Activated naive CD8-positive, alpha-beta T cell treated with anti-CD3 and anti-CD28 coated beads, Interleukin-2, amount 50 U/mL, for 24 hours (primary cell): ENCODE measurements around the gene USH1C.
A peak's percentile ranks its signal among the peaks of the same experiment; 100 is the strongest.

ENCODE experiments used
- ATAC-seq: fragments of 150-1000 bp; cut with Tn5 transposase; one replicate; pipeline ENCODE4 v1.10.0; 2021
- DNase-seq: peaks from one replicate; pipeline ENCODE4 v3.0.0; 2021
- H3K27ac Mint-ChIP-seq: one replicate; pipeline ENCODE4 v1.8.0; 2021; ENCODE audit warnings: mild to moderate bottlenecking, mixed read lengths
- H3K27me3 Mint-ChIP-seq: one replicate; pipeline ENCODE4 v1.8.0; 2021; ENCODE audit warnings: mixed read lengths
- H3K36me3 Mint-ChIP-seq: one replicate; pipeline ENCODE4 v1.8.0; 2021; ENCODE audit warnings: low read depth, mixed read lengths
- H3K4me1 Mint-ChIP-seq: one replicate; pipeline ENCODE4 v1.8.0; 2021; ENCODE audit warnings: mixed read lengths
- H3K4me3 Mint-ChIP-seq: one replicate; pipeline ENCODE4 v1.8.0; 2021; ENCODE audit warnings: mild to moderate bottlenecking, moderate library complexity, mixed read lengths
- H3K9me3 Mint-ChIP-seq: one replicate; pipeline ENCODE4 v1.8.0; 2021; ENCODE audit warnings: mixed read lengths

USH1C gene

DNA sequence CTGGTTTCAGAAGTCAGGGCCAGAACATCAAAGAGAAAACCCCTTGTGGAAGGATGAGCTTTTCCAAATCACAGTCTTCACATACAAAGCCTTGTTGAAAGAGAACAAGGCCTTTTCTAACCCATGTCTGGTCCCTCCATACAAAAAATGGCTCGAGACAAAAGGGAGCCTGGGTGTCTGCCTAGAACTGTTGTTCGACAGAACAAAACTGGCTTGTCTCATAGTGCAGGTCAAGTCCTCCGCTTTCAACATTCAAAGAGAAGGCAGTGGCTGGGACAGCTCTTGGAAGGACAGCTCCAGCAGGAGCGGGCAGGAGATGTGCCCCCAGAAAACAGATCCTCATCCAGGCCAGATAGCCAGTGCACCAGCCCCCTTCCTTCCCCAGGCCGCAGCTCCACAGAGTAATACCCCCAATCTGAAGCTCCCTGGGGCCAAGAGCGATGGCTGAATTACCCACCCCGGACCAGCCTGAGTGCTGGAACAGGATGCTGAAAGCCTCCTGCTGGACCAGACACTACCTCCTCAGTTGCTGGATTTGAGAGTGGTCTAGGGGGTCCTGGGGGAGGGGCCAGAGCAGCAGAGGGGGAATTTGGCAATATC is 27.6 kb downstream of the USH1C start:
- DNase-seq: no peak
- Mint-ChIP-seq H3K27me3 (peaks cover 2% of the 10 kb centered on the region), H3K36me3 (no peaks in the 10 kb centered on the region), H3K4me1 (peaks cover 3% of the 10 kb centered on the region), H3K4me3 (no peak overlapping the region), H3K9me3 (no peaks in the 10 kb centered on the region), H3K27ac (no peak overlapping the region)
- no peak for ATAC-seq

DNA sequence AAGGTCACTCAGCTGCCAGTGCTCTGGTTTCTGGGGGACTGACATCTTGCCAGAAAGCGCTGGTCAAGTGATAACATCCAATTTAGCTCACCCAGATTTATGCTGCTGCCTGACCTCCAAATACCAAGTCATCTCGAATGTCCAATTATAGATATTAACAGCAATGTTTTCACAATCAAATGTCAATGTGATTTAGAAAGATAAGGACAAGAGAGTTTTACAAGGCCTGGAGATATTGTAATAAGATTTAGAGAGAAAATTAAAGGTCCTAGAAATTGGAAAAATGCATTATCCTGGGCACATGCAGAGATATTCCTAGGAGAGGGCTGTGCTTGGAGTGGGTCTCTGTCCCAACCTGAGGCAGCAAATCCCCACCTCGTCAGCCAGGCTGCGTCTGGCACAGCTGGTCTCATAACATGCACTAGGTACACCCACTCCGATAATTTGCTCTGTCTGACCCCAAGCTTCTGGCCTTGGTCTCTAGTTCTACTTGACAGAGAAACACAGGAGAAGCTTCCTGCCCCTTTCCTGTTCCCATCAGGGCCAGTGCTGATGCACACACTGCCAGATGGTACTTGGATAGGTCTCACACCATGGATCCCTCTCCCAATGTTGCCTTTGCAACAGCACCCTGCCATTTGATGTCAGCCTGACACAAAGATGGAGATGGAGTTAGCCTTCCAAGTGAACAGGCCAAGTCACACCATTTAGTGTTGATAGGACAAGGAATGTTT is 28.6 kb downstream of the USH1C start:
- H3K36me3 Mint-ChIP-seq: no peaks in the 10 kb centered on the region

DNA sequence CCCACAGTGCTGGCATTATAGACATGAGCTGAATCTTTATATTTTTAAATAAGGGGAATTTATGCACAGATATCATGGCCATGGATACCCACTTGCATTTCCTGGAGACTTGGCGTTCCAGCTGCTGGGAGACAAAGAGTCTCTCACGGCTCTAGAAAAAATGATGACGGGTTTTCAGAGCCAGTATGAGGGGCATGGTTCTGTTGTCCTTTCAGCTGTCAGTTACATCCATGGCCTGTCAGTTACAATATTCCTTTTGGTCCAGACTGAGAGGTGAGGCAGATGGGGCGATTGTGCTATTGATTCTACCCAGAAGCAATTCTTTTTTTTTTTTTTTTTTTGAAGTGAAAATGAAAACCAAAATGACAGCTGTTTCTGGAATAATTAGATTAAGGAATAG is 29.7 kb downstream of the USH1C start:
- ATAC-seq (no peak), DNase-seq (no peak)
- H3K4me1 Mint-ChIP-seq: peaks cover 3% of the 10 kb centered on the region
- no peaks in the 10 kb centered on the region for H3K36me3 Mint-ChIP-seq
- no peak overlapping the region for H3K4me3 Mint-ChIP-seq
- no peak overlapping the region for H3K27ac Mint-ChIP-seq
- no peaks in the 10 kb centered on the region for H3K9me3 Mint-ChIP-seq
- peaks cover 2% of the 10 kb centered on the region for H3K27me3 Mint-ChIP-seq

More for the DNA sequence above, 28.6 kb downstream of the USH1C start:
- Mint-ChIP-seq H3K4me3 (no peak overlapping the region), H3K4me1 (peaks cover 3% of the 10 kb centered on the region), H3K9me3 (no peaks in the 10 kb centered on the region), H3K27ac (no peak overlapping the region), H3K27me3 (peaks cover 2% of the 10 kb centered on the region)
- ATAC-seq (no peak), DNase-seq (no peak)

DNA sequence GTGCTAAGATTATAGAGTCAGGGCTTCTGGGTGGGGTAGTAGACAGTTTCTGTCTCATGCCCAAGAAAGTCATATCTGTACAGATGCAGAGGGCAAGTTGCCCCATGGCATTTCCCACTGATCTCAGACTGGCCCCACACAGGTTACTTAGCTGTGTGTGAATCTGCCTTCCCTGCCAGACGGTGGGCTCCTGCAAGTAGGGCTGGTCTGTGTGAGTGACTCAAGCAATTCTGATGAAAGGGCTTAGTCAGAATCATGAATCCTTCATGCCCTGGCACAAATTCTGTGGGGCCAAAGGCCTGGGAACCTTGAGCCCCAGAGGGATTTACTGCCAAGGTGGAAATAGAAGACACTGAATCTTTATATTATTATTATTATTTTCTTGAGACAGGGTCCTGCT is 30.4 kb downstream of the USH1C start:
- Mint-ChIP-seq H3K4me1 (peaks cover 3% of the 10 kb centered on the region), H3K36me3 (no peaks in the 10 kb centered on the region), H3K27me3 (peaks cover 5% of the 10 kb centered on the region), H3K9me3 (no peaks in the 10 kb centered on the region), H3K27ac (no peak overlapping the region), H3K4me3 (no peak overlapping the region)
- peak; percentile 57 for ATAC-seq
- DNase-seq: peak; percentile 2

DNA sequence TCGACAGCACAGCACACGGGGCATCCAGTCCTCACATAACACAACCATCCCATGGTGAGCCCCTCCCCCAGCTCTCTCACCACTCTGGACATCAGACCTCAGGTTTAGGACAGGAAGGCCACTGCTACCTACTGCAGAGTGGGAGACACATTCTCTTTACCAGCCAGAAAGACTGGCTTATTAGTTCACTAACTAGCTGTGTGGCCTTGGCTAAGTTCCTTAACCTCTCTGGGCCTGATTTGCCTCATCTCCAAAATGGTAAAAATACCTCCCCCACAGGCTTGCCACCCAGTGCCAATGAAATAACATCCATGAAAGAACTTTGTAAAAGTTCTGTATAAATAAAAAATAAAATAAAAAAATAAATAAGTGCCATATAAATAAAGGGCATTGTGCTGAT is 32.1 kb downstream of the USH1C start:
- ATAC-seq: no peak
- no peaks in the 10 kb centered on the region for H3K9me3 Mint-ChIP-seq
- peaks cover 5% of the 10 kb centered on the region for H3K27me3 Mint-ChIP-seq
- no peak overlapping the region for H3K4me3 Mint-ChIP-seq
- no peaks in the 10 kb centered on the region for H3K36me3 Mint-ChIP-seq
- H3K4me1 Mint-ChIP-seq: peaks cover 3% of the 10 kb centered on the region
- DNase-seq: no peak
- no peak overlapping the region for H3K27ac Mint-ChIP-seq

DNA sequence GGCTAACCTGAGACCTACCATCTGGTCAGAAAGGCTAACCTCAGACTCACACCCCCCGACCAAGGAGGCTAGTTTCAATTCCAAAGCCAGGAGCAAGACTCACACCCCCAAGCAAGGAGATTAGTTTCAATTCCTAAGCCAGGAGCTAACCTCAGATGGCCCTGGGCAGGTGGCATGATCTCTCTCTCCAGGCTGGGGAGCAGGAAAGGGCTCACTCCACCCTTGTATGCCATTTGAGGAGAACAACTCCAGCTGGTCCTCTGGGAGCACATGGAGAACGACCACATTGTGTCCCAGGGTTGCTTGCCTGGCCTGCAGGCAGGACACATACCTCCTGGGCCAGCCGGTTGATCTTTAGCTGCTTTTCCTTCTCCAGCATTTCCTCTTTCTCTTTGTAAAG is 32.6 kb downstream of the USH1C start:
- peaks cover 6% of the 10 kb centered on the region for H3K27me3 Mint-ChIP-seq
- no peak for ATAC-seq
- no peak for DNase-seq
- H3K36me3 Mint-ChIP-seq: no peaks in the 10 kb centered on the region
- no peak overlapping the region for H3K4me3 Mint-ChIP-seq
- H3K27ac Mint-ChIP-seq: no peak overlapping the region
- peaks cover 3% of the 10 kb centered on the region for H3K4me1 Mint-ChIP-seq
- no peaks in the 10 kb centered on the region for H3K9me3 Mint-ChIP-seq

DNA sequence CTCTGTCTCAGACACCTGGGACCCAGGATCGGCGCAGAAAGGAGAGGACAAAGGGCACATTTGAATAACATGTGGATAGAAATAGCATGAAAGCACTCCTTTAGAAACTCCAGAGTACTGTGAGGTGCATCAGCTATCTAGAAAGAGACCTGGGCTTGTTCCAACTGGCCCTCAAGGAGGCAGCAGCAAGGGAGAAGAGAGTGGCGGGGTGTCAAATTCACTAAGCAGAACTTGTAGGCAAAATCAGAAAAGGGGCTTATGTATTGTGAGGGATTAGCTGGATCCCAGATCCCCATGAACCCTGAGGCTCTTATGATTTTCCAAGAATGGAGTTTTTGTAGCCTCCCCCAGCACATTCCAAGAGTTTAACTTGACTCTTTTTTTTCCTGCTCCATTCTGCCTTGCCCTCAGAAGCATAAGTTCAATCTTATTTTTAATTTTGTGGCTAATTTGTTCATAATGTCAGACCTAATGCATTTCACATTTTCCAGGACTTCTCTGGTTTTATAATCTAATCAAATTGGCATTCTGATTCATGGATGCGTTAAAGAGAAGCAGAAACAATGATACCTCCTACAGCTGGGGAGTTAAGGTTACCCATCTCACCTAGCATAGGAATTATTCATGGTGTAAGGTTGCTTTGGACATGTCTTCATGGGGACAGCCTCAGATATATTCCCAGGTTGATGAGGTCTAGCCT is 33.6 kb downstream of the USH1C start:
- DNase-seq (no peak), ATAC-seq (no peak)
- no peak overlapping the region for H3K27ac Mint-ChIP-seq
- H3K27me3 Mint-ChIP-seq: peaks cover 7% of the 10 kb centered on the region
- peaks cover 3% of the 10 kb centered on the region for H3K4me1 Mint-ChIP-seq
- H3K36me3 Mint-ChIP-seq: no peaks in the 10 kb centered on the region
- no peaks in the 10 kb centered on the region for H3K9me3 Mint-ChIP-seq
- no peak overlapping the region for H3K4me3 Mint-ChIP-seq

DNA sequence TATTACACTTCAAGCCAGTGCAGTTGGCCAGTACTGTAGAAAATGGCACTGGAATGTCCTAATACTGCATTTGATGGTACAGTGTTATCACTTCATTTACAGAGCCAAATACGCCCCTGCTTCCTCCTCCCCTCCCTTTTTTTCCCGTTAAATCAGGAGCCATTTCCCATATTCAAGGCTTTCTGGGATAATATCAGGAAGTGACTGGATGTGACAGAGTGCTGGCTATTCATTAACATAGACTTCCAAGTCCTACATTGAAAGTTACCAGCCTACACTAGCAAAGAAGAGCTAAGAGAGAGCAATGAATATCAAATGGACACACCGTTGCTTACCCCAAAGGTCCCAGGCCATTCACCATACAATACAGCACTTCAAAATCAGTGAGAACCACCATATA is 35.4 kb downstream of the USH1C start:
- Mint-ChIP-seq H3K9me3 (no peaks in the 10 kb centered on the region), H3K36me3 (no peaks in the 10 kb centered on the region), H3K4me3 (no peak overlapping the region), H3K4me1 (peaks cover 3% of the 10 kb centered on the region), H3K27ac (no peak overlapping the region), H3K27me3 (peaks cover 9% of the 10 kb centered on the region)
- DNase-seq (no peak), ATAC-seq (no peak)

DNA sequence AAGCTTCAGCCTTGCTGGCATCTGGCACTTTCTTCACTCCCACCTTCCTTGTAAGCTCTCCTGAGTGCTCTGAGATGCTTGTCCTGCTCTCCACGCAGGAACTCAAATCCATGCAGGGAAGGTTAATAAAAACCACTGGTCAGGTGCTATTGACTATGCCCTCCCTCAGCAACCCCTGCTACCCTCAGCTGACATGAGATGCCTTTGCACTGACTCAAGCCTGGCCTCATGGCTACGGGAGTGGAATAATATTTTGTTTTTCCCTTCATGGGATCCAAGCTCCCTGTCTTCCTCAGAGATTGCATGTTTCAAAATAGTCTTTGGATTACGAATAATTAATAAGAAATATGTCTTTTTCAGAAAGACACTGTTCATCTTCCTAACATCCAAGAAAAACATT is 35.9 kb downstream of the USH1C start:
- ATAC-seq (no peak), DNase-seq (no peak)
- Mint-ChIP-seq H3K27ac (no peak overlapping the region), H3K27me3 (peaks cover 9% of the 10 kb centered on the region), H3K9me3 (no peaks in the 10 kb centered on the region), H3K4me3 (no peak overlapping the region), H3K36me3 (no peaks in the 10 kb centered on the region), H3K4me1 (no peaks in the 10 kb centered on the region)

DNA sequence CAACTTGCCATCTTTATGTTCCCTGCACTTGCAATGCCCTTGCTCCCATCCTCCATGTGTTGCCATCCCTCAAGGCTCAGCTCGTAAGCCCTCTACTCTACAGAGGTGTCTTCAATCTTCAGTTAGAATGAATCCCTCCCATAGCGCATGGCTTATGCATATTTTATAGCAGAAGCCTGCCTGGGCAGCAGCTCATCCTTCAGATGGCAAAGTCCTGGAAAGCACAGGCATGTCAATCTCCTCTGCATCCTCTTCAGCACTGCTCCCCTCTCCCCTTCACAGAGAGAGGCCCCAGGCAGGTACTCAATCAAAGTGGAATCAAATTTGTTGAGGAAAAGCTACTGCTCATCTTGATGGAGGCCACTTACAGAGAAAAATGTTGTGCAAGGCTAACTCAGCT is 36.4 kb downstream of the USH1C start:
- Mint-ChIP-seq H3K4me1 (no peaks in the 10 kb centered on the region), H3K27ac (no peak overlapping the region), H3K4me3 (no peak overlapping the region), H3K27me3 (peaks cover 9% of the 10 kb centered on the region), H3K36me3 (no peaks in the 10 kb centered on the region), H3K9me3 (no peaks in the 10 kb centered on the region)
- DNase-seq (no peak), ATAC-seq (no peak)

DNA sequence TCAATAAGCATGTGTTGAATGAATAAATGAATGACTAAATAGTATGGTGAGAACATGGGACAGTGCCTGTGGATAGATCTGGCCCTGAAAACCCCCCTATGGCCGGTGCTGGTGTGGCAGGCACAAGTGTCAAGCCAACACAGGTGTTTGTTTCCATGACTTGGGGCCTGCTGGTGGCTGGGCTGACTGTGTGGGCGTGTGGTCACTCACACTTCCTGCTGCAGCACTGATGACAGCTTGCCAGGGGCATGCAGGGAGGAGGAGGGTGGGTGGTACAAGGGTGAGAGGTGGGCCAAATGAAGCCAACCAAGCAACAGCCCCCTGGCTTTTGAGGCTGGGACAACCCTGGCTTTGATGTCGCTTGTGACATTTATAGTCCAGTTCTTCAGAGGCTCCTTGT is 37.3 kb downstream of the USH1C start:
- Mint-ChIP-seq H3K9me3 (no peaks in the 10 kb centered on the region), H3K4me1 (no peaks in the 10 kb centered on the region), H3K27me3 (peaks cover 9% of the 10 kb centered on the region), H3K27ac (no peak overlapping the region), H3K4me3 (no peak overlapping the region), H3K36me3 (no peaks in the 10 kb centered on the region)
- DNase-seq (peak; percentile 10), ATAC-seq (no peak)

DNA sequence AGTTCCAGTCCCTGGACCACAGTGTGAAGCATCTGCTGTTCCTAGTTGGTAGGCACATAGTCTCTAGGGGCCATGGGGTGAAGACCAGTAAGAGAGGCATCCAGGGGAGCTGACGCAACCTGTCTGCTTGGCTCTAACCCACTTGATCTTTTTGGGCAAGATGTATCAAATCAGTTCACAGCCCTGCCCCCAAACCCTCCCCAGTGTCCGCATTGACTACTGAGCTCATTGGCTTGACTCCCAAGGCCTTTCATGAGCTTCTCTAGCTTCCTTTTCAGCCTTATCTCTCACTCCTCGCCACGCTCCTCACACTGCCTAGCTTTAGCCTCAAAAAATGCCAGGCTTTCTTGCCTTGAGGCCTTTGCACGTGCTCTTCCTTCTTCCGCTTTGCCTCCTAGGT is 37.9 kb downstream of the USH1C start:
- Mint-ChIP-seq H3K9me3 (no peaks in the 10 kb centered on the region), H3K27me3 (peaks cover 9% of the 10 kb centered on the region), H3K4me3 (no peak overlapping the region), H3K36me3 (no peaks in the 10 kb centered on the region), H3K4me1 (no peaks in the 10 kb centered on the region), H3K27ac (no peak overlapping the region)
- DNase-seq (no peak), ATAC-seq (no peak)

DNA sequence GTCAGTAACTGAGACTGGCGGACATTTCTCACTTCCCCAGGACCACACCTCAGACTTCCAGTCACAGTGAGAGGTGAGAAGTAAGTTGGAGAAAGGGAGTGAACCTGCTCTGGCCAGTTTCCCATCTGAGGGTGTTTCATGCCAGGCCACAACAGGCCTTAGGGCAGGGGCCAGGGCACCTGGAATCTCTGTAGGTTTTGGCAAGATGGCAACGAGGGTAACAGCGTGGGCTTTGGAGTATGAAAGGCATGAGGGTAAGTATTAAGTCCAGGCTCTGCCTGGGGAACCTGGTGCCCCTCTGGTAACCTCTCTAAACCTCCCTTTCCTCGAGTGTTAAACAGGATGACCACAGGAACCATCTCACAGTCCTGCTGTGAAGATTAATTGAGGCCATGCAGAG is 39.1 kb downstream of the USH1C start:
- ATAC-seq (no peak), DNase-seq (no peak)
- Mint-ChIP-seq H3K4me3 (no peak overlapping the region), H3K4me1 (no peaks in the 10 kb centered on the region), H3K9me3 (no peaks in the 10 kb centered on the region), H3K27ac (no peak overlapping the region), H3K27me3 (peaks cover 9% of the 10 kb centered on the region), H3K36me3 (no peaks in the 10 kb centered on the region)

DNA sequence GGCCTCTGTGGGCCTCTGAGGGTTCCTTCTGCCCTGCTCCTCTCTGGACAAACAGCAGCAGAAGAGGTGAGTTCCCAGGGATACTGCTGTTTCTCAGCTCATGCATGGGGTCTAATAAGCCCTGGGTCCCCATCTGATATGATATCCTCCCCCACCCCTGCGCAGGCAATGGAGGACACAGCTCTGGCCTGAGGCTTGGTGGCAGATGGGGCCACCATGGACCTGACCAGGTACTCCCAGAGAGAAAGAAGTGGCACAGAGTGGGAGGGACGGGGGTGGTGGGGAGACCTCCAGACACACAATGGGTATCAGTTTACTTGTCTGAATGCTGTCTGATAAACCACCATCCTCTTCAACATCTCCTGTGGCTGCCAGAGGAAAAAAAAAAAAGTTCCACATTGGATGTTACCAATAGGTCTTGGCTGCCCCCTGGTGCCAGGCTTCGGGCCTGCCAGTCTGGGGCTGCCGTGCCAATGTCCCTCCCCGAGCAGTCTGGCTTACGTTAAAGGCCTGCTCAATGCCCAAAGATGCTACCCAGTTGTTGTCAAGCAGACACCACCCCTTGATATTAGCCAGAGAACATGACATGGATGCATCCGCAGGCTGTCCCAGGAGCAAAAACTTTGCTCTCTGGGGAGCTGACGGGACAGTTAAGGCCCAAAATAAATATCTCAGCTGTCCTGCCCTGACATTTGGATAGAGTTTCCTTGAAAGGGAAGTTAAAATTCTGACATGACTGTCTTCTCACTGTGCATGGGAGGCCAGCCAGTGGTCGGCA is 39.7 kb downstream of the USH1C start:
- peaks cover 7% of the 10 kb centered on the region for H3K27me3 Mint-ChIP-seq
- no peaks in the 10 kb centered on the region for H3K36me3 Mint-ChIP-seq
- DNase-seq: peak; percentile 84
- H3K9me3 Mint-ChIP-seq: no peaks in the 10 kb centered on the region
- H3K4me1 Mint-ChIP-seq: no peaks in the 10 kb centered on the region
- no peak overlapping the region for H3K27ac Mint-ChIP-seq
- ATAC-seq: peak; percentile 60
- H3K4me3 Mint-ChIP-seq: no peak overlapping the region

DNA sequence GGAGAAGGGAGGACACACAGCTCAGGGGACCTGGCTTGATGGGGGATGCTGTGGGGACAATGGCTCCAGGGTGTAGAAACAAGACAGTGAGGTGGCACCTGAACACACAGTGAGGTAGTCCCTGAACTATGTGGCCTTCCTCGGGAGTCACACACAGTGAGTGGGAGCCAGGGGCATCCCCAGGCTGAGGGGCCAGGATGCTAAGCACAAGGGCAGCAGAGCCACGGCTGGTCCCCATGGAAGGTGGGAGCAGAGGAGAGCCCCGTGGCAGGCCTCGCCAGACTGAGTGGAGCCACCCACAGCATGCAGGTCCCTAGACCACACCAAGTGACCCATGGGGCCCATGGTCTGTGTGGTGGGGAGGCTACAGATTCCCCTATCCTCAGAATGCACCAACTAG is 41.6 kb downstream of the USH1C start:
- DNase-seq (no peak), ATAC-seq (no peak)
- no peak overlapping the region for H3K4me3 Mint-ChIP-seq
- H3K36me3 Mint-ChIP-seq: no peaks in the 10 kb centered on the region
- no peaks in the 10 kb centered on the region for H3K9me3 Mint-ChIP-seq
- no peaks in the 10 kb centered on the region for H3K4me1 Mint-ChIP-seq
- no peak overlapping the region for H3K27ac Mint-ChIP-seq
- peaks cover 4% of the 10 kb centered on the region for H3K27me3 Mint-ChIP-seq
